Ureter (tissue), 1 donor: ENCODE measurements around the gene GFOD1. TPM values are rescaled to one million over a fixed set of nuclear protein-coding genes. Genes with fewer than 3 reads are reported as not detected.

Experiments
- DNase-seq: peaks from one replicate; pipeline ENCODE4 v3.0.0-alpha.2; 2020; ENCODE audit warnings: low spot score
- total RNA-seq: library from RNA; stranded (reverse); gene quantifications from one replicate; pipeline ENCODE4 v1.2.4, GENCODE V29; 2023
- donor health status: DM: yes; HTN: yes; CAD: no.

GFOD1 gene
- total RNA-seq, 1 donor from 2014 or later, result 19.3 TPM

- DNase-seq, result no peak
Measured at GRCh38 chr6:13485923-13486562, 1.4 kb downstream of the GFOD1 start.

- no peak for DNase-seq
Measured at GRCh38 chr6:13485303-13485702, 2.1 kb downstream of the GFOD1 start.

- DNase-seq, result no peak
Measured at GRCh38 chr6:13484827-13485226, 2.6 kb downstream of the GFOD1 start.

- no peak for DNase-seq
Measured at GRCh38 chr6:13484138-13484708, 3.2 kb downstream of the GFOD1 start.

GRCh38 chr6:13480631-13481501 lies 6.5 kb downstream of the GFOD1 start:
- no peak for DNase-seq

GRCh38 chr6:13479971-13480434 lies 7.4 kb downstream of the GFOD1 start:
- no peak for DNase-seq

DNA sequence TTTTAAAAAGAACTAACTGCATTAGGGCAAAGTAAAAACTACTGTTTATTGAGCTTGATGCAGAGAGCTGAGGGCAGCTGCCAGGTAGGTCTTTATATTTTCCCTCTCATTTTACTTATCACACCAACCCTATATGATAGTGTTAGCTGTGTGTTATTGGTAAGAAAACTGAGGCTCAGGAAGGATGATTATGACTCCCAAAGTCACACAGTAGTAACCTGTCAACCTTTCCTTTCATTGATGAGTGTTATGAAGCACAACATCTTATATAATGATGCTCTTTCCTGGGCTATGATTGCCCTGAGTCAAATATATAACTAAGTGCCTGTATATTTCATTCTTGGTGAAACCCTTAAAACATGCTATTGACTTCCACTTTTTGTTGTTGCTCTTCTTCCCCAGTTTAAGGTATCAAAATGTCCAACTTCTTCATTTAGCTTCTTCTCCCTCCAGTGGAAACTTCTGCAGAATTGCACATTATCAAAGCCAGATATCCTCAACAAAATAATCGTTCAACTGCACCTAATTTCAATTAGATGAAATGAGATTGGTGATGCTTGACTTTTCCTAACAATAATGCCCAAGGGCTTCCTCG lies 8.1 kb downstream of the GFOD1 start:
- DNase-seq, result no peak

DNA sequence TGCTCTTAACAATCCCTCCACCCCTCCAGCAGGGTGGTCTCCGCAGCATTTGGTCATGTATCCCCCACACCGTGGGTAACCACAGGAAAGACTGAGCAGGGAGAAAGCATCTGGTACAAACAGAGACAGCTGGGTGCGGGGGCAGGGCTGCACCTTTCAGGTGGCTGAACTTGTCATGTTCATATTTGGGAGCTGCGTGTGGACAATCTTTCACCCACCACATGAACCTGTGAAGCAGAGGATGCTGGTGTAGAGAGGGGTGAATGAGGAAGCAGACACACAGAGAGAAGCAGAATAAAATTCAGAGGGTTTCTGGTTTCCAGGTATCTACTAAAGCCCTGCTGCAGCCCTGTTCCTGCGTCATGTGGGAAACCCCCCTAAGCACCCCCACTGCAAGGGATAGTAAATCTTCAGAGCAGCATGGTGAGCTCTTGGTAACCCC lies 8.9 kb downstream of the GFOD1 start:
- DNase-seq, result no peak

- DNase-seq, result no peak
Measured at GRCh38 chr6:13474787-13475186, 12.6 kb downstream of the GFOD1 start.

- no peak for DNase-seq
Measured at GRCh38 chr6:13474360-13474759, 13.0 kb downstream of the GFOD1 start.

DNA sequence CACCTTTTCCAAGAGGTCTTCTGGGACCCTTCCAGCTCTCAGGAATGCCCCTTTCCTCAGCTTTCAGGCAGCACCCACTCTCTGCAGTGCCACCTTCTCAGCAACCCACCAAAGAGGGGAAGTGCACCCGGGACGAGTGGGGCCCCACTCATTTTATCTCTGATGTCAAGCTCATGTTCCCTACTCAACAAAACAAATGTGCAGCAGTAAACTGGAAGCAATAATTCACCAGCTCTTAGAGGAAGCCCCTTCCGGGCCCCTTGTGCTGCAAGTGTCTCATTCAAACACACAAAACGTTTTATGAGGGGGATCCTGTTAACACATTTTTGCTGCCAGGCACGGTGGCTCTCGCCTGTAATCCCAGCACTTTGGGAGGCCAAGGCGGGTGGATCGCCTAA lies 13.6 kb downstream of the GFOD1 start:
- peak; percentile 20 for DNase-seq

GRCh38 chr6:13472976-13473767 lies 14.2 kb downstream of the GFOD1 start:
- DNase-seq, result peak; percentile 15

- DNase-seq, result no peak
Measured at GRCh38 chr6:13472099-13472498, 15.3 kb downstream of the GFOD1 start.

GRCh38 chr6:13471184-13471583 lies 16.2 kb downstream of the GFOD1 start:
- DNase-seq, result no peak

- DNase-seq, result no peak
Measured at GRCh38 chr6:13470238-13471140, 16.9 kb downstream of the GFOD1 start.

DNA sequence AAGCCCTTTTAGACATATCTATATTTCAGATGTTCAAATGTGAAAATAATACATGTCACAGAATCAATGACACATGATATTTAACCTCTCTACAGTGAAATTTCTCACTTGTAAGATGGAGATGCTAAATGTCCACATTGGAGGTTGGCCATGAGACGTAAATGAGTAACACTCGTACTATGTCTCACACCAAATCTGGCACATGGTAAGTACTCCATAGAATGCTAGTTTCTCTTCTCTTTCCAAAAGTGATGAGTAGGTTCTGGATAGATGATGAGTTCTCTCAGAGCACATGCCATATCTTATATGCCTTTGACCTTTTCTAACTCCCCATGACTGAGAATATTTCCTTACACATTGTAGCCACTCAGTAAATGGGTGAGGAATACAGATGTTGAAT lies 17.7 kb downstream of the GFOD1 start:
- DNase-seq, result no peak

- DNase-seq, result no peak
Measured at GRCh38 chr6:13468839-13469238, 18.6 kb downstream of the GFOD1 start.

GRCh38 chr6:13467216-13467600 lies 20.2 kb downstream of the GFOD1 start:
- no peak for DNase-seq

- no peak for DNase-seq
Measured at GRCh38 chr6:13466304-13467215, 20.8 kb downstream of the GFOD1 start.
